ENCODE data around the gene LLGL2.
A peak's percentile ranks its signal among the peaks of the same experiment; 100 is the strongest.

Gene LLGL2

DNA sequence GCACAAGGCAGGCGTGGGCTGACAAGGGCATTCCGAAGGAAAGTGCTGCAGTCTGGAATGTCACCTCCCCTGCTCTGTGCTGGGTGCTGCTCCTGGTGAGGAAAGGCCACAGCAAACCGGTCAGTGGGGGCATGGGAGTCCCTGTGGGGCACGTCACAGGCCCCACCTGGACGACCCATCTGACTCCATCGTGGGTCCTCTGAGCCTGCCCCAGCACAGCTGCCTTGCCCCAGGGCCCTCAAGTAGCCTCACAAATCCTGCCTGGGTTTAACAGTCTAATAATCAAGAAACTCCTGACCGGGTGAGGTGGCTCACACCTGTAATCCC is 59.3 kb downstream of the LLGL2 start:
- H3K27ac ChIP-seq, result no peak overlapping the region
- H3K4me3 ChIP-seq (ENCODE audit: low read depth in 1 of 2, low read length in 1 of 2), result no peak overlapping the region
- H3K4me1 ChIP-seq (ENCODE audit: control insufficient read depth in 1 of 2, insufficient read depth in 1 of 2, low read depth in 1 of 2, low read length in 1 of 2), result peaks cover 15 to 17% of the 10 kb centered on the region in 2 experiments
- H3K36me3 ChIP-seq, result no peaks in the 10 kb centered on the region
- H3K27me3 ChIP-seq, result peaks cover 12% of the 10 kb centered on the region
- H3K9me3 ChIP-seq, result no peaks in the 10 kb centered on the region
- TF ChIP-seq, protein P1, sequence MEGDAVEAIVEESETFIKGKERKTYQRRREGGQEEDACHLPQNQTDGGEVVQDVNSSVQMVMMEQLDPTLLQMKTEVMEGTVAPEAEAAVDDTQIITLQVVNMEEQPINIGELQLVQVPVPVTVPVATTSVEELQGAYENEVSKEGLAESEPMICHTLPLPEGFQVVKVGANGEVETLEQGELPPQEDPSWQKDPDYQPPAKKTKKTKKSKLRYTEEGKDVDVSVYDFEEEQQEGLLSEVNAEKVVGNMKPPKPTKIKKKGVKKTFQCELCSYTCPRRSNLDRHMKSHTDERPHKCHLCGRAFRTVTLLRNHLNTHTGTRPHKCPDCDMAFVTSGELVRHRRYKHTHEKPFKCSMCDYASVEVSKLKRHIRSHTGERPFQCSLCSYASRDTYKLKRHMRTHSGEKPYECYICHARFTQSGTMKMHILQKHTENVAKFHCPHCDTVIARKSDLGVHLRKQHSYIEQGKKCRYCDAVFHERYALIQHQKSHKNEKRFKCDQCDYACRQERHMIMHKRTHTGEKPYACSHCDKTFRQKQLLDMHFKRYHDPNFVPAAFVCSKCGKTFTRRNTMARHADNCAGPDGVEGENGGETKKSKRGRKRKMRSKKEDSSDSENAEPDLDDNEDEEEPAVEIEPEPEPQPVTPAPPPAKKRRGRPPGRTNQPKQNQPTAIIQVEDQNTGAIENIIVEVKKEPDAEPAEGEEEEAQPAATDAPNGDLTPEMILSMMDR (IDR thresholded peaks at IDR 0.05), result no peak

DNA sequence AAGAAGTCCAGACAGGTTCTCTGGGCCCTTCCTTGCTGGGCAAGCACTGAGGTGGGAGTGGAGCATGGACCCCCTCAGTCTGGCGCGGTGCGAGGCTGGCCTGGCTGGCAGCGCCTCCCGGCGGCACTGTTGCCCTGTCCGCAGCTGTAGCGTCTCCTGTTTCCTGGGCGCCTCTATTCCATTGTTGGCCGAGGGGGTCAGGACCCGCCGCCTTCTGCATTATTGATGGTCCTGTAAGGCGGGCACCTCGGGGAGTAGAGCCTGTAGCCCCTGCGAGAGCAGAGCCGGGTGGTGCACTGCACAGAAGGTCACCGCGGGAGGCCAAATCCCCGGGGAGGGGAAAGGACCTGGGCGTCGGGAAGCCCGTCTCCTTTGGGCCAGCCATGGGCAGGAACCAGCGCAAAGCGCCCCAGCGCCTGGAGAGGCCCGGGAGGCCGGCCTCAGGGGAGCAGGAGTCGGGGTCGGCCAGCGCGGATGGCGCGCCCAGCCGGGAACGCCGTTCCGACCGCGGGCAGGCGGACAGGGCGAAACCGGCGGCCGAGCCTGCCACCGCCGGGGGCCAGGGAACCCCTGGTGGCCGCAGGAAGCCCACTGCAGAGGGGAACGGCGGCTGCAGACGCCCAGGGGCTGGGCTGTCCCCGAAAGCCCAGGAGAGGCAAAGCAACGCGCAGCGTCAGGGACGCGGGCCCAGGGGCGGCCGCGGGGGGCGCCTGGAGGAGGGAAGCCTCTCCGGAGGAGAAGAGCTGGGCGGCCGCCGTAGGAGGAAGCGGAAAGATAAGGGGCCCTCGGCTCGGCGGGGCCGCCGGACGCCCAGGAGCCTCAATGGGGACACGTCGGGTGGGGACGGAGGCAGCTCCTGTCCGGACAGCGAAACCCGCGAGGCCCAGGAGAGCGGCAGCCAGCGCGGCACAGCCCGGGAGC is 62.4 kb downstream of the LLGL2 start, which contains the start of gene MYO15B:
Gene MYO15B (plus strand): TSS at position 126 of the 921 bp plus-strand sequence. CDS start 258 bp downstream, at position 384.
- TF ChIP-seq, protein P1 (IDR thresholded peaks at IDR 0.05), result peak; percentile 35
- Histone ChIP-seq H3K4me3 (ENCODE audit: low read depth in 1 of 2, low read length in 1 of 2) (peak within 1 kb of the TSS; percentile 77 to 93), H3K27ac (peak within 1 kb of the TSS; percentile 92), H3K9me3 (no peaks in the 10 kb centered on the region), H3K27me3 (no peaks in the 10 kb centered on the region), H3K36me3 (no peaks in the 10 kb centered on the region), H3K4me1 (ENCODE audit: control insufficient read depth in 1 of 2, insufficient read depth in 1 of 2, low read depth in 1 of 2, low read length in 1 of 2) (peaks cover 17 to 23% of the 10 kb centered on the region in 2 experiments)

DNA sequence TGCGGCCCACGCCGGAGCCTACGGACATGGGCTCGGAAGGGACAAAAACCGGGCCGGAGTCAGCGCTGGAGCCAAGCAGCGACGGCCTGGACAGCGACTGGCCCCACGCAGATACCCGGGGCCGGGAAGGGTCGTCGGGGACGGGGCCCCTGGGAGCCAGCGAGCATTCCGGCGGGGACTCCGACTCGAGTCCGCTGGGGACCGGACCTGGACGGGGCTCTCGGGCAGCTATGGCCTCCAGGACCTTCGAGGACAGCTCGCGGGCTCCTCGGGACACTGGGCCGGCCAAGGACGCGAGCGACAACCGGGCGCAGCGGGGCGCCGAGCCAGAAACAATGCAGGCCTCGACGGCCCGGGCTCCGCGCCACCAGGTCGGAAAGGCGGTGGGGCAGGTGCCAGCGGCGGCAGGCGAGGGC is 63.1 kb downstream of the LLGL2 start:
- Histone ChIP-seq H3K9me3 (no peaks in the 10 kb centered on the region), H3K27me3 (no peaks in the 10 kb centered on the region)
- TF ChIP-seq, protein P1 (IDR thresholded peaks at IDR 0.05), result no peak

DNA sequence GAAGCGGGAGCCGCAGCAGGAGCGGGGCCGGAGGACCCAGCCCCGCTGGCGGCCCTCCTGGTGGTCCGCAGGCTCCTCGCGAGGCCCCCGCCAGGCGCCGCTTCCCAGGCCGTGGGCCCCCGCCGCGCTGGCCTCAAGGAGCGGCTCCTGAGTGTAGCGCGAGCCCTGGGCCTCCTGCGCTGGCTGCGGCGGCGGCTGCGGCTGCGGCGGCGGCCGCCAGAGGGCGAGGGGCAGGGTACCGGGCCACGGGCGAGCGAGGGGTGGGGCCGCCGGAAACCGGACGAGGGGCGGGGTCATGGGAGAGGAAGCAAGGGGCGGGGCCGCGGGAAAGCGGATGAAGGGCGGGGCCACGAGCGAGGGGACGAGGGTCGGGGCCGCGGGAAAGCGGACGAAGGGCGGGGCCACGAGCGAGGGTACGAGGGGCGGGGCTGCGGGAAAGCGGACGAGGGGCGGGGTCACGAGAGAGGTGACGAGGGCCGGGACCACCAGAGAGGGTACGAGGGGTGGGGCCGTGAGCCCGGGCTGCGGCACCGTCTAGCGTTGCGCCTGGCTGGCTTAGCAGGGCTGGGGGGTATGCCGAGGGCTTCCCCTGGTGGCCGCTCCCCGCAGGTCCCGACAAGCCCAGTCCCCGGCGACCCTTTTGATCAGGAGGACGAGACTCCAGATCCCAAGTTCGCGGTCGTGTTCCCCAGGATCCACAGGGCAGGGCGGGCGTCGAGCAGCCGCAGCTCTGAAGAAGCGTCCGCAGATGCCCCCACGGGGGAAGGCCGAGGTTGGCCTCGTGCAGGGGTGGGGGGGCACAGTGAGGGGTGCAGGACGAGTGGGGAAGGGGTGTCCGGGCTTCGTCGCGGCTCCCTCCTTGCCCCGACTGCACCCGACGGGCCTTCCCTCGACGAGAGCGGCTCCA is 63.8 kb downstream of the LLGL2 start:
- TF ChIP-seq, protein P1 (IDR thresholded peaks at IDR 0.05), result peak; percentile 100
- Histone ChIP-seq H3K4me1 (ENCODE audit: control insufficient read depth in 1 of 2, insufficient read depth in 1 of 2, low read depth in 1 of 2, low read length in 1 of 2) (peaks cover 17 to 23% of the 10 kb centered on the region in 2 experiments), H3K9me3 (no peaks in the 10 kb centered on the region), H3K27ac (peak overlapping the region; percentile 92), H3K27me3 (no peaks in the 10 kb centered on the region), H3K4me3 (ENCODE audit: low read depth in 1 of 2, low read length in 1 of 2) (peak overlapping the region; percentile 77 to 93), H3K36me3 (peaks cover under 1% of the 10 kb centered on the region)

More for the DNA sequence above, 63.1 kb downstream of the LLGL2 start:
- Histone ChIP-seq H3K4me3 (ENCODE audit: low read depth in 1 of 2, low read length in 1 of 2) (peak overlapping the region; percentile 77 to 93), H3K36me3 (no peaks in the 10 kb centered on the region), H3K4me1 (ENCODE audit: control insufficient read depth in 1 of 2, insufficient read depth in 1 of 2, low read depth in 1 of 2, low read length in 1 of 2) (peaks cover 17 to 23% of the 10 kb centered on the region in 2 experiments), H3K27ac (peak overlapping the region; percentile 92)

DNA sequence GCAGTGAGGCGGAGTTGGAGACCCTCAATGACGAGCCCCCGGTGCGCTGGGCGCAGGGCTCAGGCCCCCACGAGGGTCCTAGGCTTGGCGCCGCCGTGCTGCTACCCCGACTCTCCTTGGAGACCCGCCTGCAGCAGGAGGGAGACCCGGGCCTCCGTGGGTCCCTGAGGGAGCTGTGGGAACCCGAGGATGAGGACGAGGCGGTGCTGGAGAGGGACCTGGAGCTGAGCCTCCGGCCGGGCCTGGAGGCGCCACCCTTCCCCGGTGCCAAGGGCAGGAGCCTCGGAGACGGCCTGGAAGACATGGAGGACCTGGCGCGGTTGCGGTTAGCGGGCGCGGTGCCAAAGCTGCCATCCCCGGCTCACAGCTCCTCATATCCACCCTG is 64.4 kb downstream of the LLGL2 start:
- peaks cover 7% of the 10 kb centered on the region for H3K36me3 ChIP-seq
- no peaks in the 10 kb centered on the region for H3K9me3 ChIP-seq
- H3K4me1 ChIP-seq (ENCODE audit: control insufficient read depth in 1 of 2, insufficient read depth in 1 of 2, low read depth in 1 of 2, low read length in 1 of 2), result peaks cover 17 to 23% of the 10 kb centered on the region in 2 experiments
- H3K4me3 ChIP-seq (ENCODE audit: low read depth in 1 of 2, low read length in 1 of 2), result peak overlapping the region; percentile 77 to 93
- H3K27ac ChIP-seq, result peak overlapping the region; percentile 52
- no peaks in the 10 kb centered on the region for H3K27me3 ChIP-seq
- TF ChIP-seq, protein P1 (IDR thresholded peaks at IDR 0.05), result no peak
